GM23338 (cell line): Measurements from ENCODE around the gene KRT78. TPM values are rescaled to one million over a fixed set of nuclear protein-coding genes. Genes with fewer than 3 reads are reported as not detected.

Experiments
- ATAC-seq: fragments of 200-7000 bp; cut with Tn5 transposase; 3 replicates; pipeline ENCODE4 v1.9.1; 2020
- DNase-seq: peaks from one replicate; pipeline ENCODE4 v3.0.0-alpha.2; 2015; ENCODE audit warnings: low spot score
- H2AFZ ChIP-seq: fragments of 200-600 bp; sonication (generic); 2 replicates; pipeline ENCODE4 v1.8.0; 2016; ENCODE audit warnings: antibody characterized with exemption, mild to moderate bottlenecking, moderate library complexity
- H3F3A ChIP-seq: fragments of 200-600 bp; sonication (generic); replicated peaks from 2 replicates; pipeline ENCODE4 v1.8.0; 2017; ENCODE audit warnings: antibody characterized with exemption, mixed run types, low read depth
- H3K27ac ChIP-seq: fragments of 200-600 bp; sonication (generic); 2 replicates; pipeline ENCODE4 v1.6.1; 2016; ENCODE audit warnings: low read depth
- H3K27me3 ChIP-seq: fragments of 200-600 bp; sonication (generic); 2 replicates; pipeline ENCODE4 v1.8.0; 2016; ENCODE audit warnings: mild to moderate bottlenecking, mixed run types, moderate library complexity; ENCODE audit not compliant: insufficient read depth
- H3K36me3 ChIP-seq: fragments of 200-600 bp; sonication (generic); 2 replicates; pipeline ENCODE4 v1.8.0; 2016; ENCODE audit warnings: mild to moderate bottlenecking; ENCODE audit not compliant: insufficient read depth
- H3K4me1 ChIP-seq: fragments of 200-600 bp; sonication (generic); 2 replicates; pipeline ENCODE4 v1.8.0; 2016; ENCODE audit warnings: mild to moderate bottlenecking, moderate library complexity; ENCODE audit not compliant: insufficient read depth
- H3K4me2 ChIP-seq: fragments of 200-600 bp; sonication (generic); 2 replicates; pipeline ENCODE4 v1.7.1; 2017; ENCODE audit warnings: mixed run types
- H3K4me3 ChIP-seq: fragments of 200-600 bp; sonication (generic); 2 replicates; pipeline ENCODE4 v1.6.1; 2016; ENCODE audit warnings: mixed run types
- H3K79me2 ChIP-seq: fragments of 200-600 bp; sonication (generic); replicated peaks from 2 replicates; pipeline ENCODE4 v1.8.0; 2017; ENCODE audit warnings: mild to moderate bottlenecking; ENCODE audit not compliant: insufficient read depth
- H3K9me2 ChIP-seq: fragments of 200-600 bp; sonication (generic); 2 replicates; pipeline ENCODE4 v1.8.0; 2017; ENCODE audit not compliant: insufficient read depth
- H4K20me1 ChIP-seq: fragments of 200-600 bp; sonication (generic); replicated peaks from 2 replicates; pipeline ENCODE4 v1.8.0; 2017; ENCODE audit warnings: mild to moderate bottlenecking; ENCODE audit not compliant: insufficient read depth
- H3K27ac Mint-ChIP-seq: 2 replicates; pipeline ENCODE4 v1.8.0; 2020; ENCODE audit warnings: inconsistent platforms, mild to moderate bottlenecking, moderate library complexity, mixed read lengths
- H3K27me3 Mint-ChIP-seq: 3 replicates; pipeline ENCODE4 v1.8.0; 2022; ENCODE audit warnings: low read depth, mild to moderate bottlenecking, moderate library complexity, mixed read lengths, inconsistent platforms; ENCODE audit not compliant: insufficient read depth, poor library complexity
- H3K36me3 Mint-ChIP-seq: 3 replicates; pipeline ENCODE4 v1.8.0; 2021; ENCODE audit warnings: low read depth, mild to moderate bottlenecking, inconsistent platforms, moderate library complexity, mixed read lengths
- H3K4me1 Mint-ChIP-seq: 3 replicates; pipeline ENCODE4 v1.8.0; 2020; ENCODE audit warnings: mild to moderate bottlenecking, inconsistent platforms, mixed read lengths
- H3K4me3 Mint-ChIP-seq: 3 replicates; pipeline ENCODE4 v1.8.0; 2021; ENCODE audit warnings: moderate library complexity, mild to moderate bottlenecking, inconsistent platforms, mixed read lengths
- H3K9me3 Mint-ChIP-seq: 3 replicates; pipeline ENCODE4 v1.8.0; 2020; ENCODE audit warnings: moderate library complexity, mild to moderate bottlenecking, inconsistent platforms, mixed read lengths
- CTCF ChIP-seq, 2 experiments: fragments of 200-600 bp in 1 of 2; sonication (generic) in 1 of 2; conservative IDR thresholded peaks; 2 replicates each; pipeline versions ENCODE4 v1.5.1 to v1.6.1; 2016 to 2017; ENCODE audit warnings: antibody characterized with exemption in 2 of 2, low read depth in 2 of 2, mild to moderate bottlenecking in 2 of 2, moderate library complexity in 1 of 2
- ETS1 ChIP-seq: IDR thresholded peaks from 2 replicates; pipeline ENCODE4 v1.6.1; 2016; ENCODE audit warnings: antibody characterized with exemption
- EZH2 ChIP-seq: fragments of 200-600 bp; sonication (generic); IDR thresholded peaks from one replicate; pipeline ENCODE4 v1.8.0; 2017; ENCODE audit warnings: antibody characterized with exemption, mild to moderate bottlenecking, low read depth; ENCODE audit not compliant: unreplicated experiment
- EZH2phosphoT487 ChIP-seq: fragments of 200-600 bp; sonication (generic); IDR thresholded peaks from one replicate; pipeline ENCODE4 v1.8.1; 2018; ENCODE audit warnings: antibody characterized with exemption; ENCODE audit not compliant: unreplicated experiment
- JUNB ChIP-seq: IDR thresholded peaks from one replicate; pipeline ENCODE4 v1.6.1; 2016; ENCODE audit warnings: antibody characterized with exemption; ENCODE audit not compliant: unreplicated experiment
- REST ChIP-seq: IDR thresholded peaks from one replicate; pipeline ENCODE4 v1.6.1; 2018; ENCODE audit warnings: antibody characterized with exemption; ENCODE audit not compliant: unreplicated experiment
- ZNF114 ChIP-seq: fragments of 250-450 bp; sonication (Bioruptor Pico); IDR thresholded peaks from 2 replicates; pipeline ENCODE4 v1.5.0; 2020; ENCODE audit warnings: mild to moderate bottlenecking, moderate library complexity
- ZNF331 ChIP-seq: fragments of 250-450 bp; sonication (Bioruptor Pico); IDR thresholded peaks from 2 replicates; pipeline ENCODE4 v1.5.0; 2020; ENCODE audit warnings: low read depth, mild to moderate bottlenecking, moderate library complexity
- ZNF462 ChIP-seq: fragments of 250-450 bp; sonication (Bioruptor Pico); IDR thresholded peaks from 2 replicates; pipeline ENCODE4 v1.5.0; 2020; ENCODE audit warnings: mild to moderate bottlenecking, moderate library complexity
- polyA plus RNA-seq: library from polyadenylated mRNA; unstranded; fragments of >200 nt; fragmentation: Nextera tagmentation; extraction: Ambion mirVana; gene quantifications from 2 replicates; pipeline ENCODE4 v1.2.1, GENCODE V29; 2016
- total RNA-seq: library from RNA; depleted of rRNA; stranded (reverse); fragments of >200 nt; shearing (Covaris generic); gene quantifications from 2 replicates; pipeline ENCODE4 v1.2.3, GENCODE V29; 2014

Gene KRT78
- total and polyA plus RNA-seq, 2 experiments from 2014 or later: not detected

- H3F3A ChIP-seq: no peaks in the 10 kb centered on the region
- Mint-ChIP-seq H3K4me1 (no peaks in the 10 kb centered on the region), H3K9me3 (no peaks in the 10 kb centered on the region), H3K27ac (no peak overlapping the region), H3K36me3 (no peaks in the 10 kb centered on the region), H3K4me3 (no peak overlapping the region), H3K27me3 (peaks cover 5% of the 10 kb centered on the region)
- H4K20me1 ChIP-seq: no peaks in the 10 kb centered on the region
- no peak overlapping the region for H3K4me2 ChIP-seq
- no peaks in the 10 kb centered on the region for H3K4me1 ChIP-seq
- no peak for TF ChIP-seq CTCF (conservative IDR thresholded peaks at IDR 0.05; ENCODE audit: low read depth in 2 of 2)
- TF ChIP-seq EZH2: no peak
- no peak for TF ChIP-seq ZNF114 (CRISPR knock-in tag)
- TF ChIP-seq ZNF331: no peak
- no peak for TF ChIP-seq JUNB
- TF ChIP-seq REST: no peak
- no peak for TF ChIP-seq EZH2phosphoT487
- no peak for TF ChIP-seq ETS1
- no peak for TF ChIP-seq ZNF462 (CRISPR knock-in tag)
- no peak overlapping the region for H2AFZ ChIP-seq
- ATAC-seq: no peak
- DNase-seq: no peak
- no peaks in the 10 kb centered on the region for H3K27me3 ChIP-seq
- H3K27ac ChIP-seq: no peak overlapping the region
- no peaks in the 10 kb centered on the region for H3K79me2 ChIP-seq
- no peaks in the 10 kb centered on the region for H3K36me3 ChIP-seq
- H3K9me2 ChIP-seq: peaks cover 13% of the 10 kb centered on the region
- no peak overlapping the region for H3K4me3 ChIP-seq
Observed at GRCh38 chr12:52811191-52812072, 37.4 kb downstream of the KRT78 start.
